Activated T-cell treated with anti-CD3 and anti-CD28 coated beads, Interleukin-2, amount 50 U/mL, for 24 hours (primary cell): Measurements from ENCODE around the gene FNDC1.
"Not testable (repeated sequence)": the region's sequence is repeated elsewhere in the genome, so short reads cannot be mapped to it uniquely, and the experiment has no call there.

Experiments
- DNase-seq: peaks from one replicate; pipeline ENCODE4 v3.0.0-alpha.2; 2020
- H3K27ac Mint-ChIP-seq: 2 replicates; pipeline ENCODE4 v1.8.0; 2020; ENCODE audit warnings: mild to moderate bottlenecking, mixed read lengths
- H3K27me3 Mint-ChIP-seq: 2 replicates; pipeline ENCODE4 v1.8.0; 2020; ENCODE audit warnings: mixed read lengths
- H3K36me3 Mint-ChIP-seq: 2 replicates; pipeline ENCODE4 v1.8.0; 2020; ENCODE audit warnings: low read depth, mixed read lengths
- H3K4me1 Mint-ChIP-seq: 2 replicates; pipeline ENCODE4 v1.8.0; 2020; ENCODE audit warnings: low read depth, mixed read lengths
- H3K4me3 Mint-ChIP-seq: 2 replicates; pipeline ENCODE4 v1.8.0; 2020; ENCODE audit warnings: mild to moderate bottlenecking, moderate library complexity, mixed read lengths
- H3K9me3 Mint-ChIP-seq: 2 replicates; pipeline ENCODE4 v1.8.0; 2020; ENCODE audit warnings: mixed read lengths

Gene FNDC1

GRCh38 chr6:159169193-159169555, at the start of gene FNDC1:
FNDC1 (plus strand) TSS chr6:159169400; CDS start chr6:159169597, 197 bp downstream.
- Mint-ChIP-seq H3K4me1 (peaks cover 15% of the 10 kb centered on the region), H3K27ac (no peak within 1 kb of the TSS), H3K36me3 (no peaks in the 10 kb centered on the region), H3K4me3 (peak within 1 kb of the TSS; percentile 59), H3K9me3 (no peaks in the 10 kb centered on the region), H3K27me3 (peaks cover 85% of the 10 kb centered on the region)
- peak; percentile 68 for DNase-seq

GRCh38 chr6:159119791-159120190, 49.4 kb upstream of the FNDC1 start:
- H3K9me3 Mint-ChIP-seq: no peaks in the 10 kb centered on the region
- H3K4me3 Mint-ChIP-seq: no peak overlapping the region
- H3K27ac Mint-ChIP-seq: no peak overlapping the region
- H3K4me1 Mint-ChIP-seq: no peaks in the 10 kb centered on the region
- no peaks in the 10 kb centered on the region for H3K27me3 Mint-ChIP-seq
- no peaks in the 10 kb centered on the region for H3K36me3 Mint-ChIP-seq
- no peak for DNase-seq

GRCh38 chr6:159121486-159121885, 47.7 kb upstream of the FNDC1 start:
- Mint-ChIP-seq H3K4me3 (no peak overlapping the region), H3K36me3 (no peaks in the 10 kb centered on the region), H3K4me1 (no peaks in the 10 kb centered on the region), H3K27ac (no peak overlapping the region), H3K27me3 (no peaks in the 10 kb centered on the region), H3K9me3 (no peaks in the 10 kb centered on the region)
- no peak for DNase-seq

- Mint-ChIP-seq H3K36me3 (no peaks in the 10 kb centered on the region), H3K4me3 (no peak overlapping the region), H3K27me3 (no peaks in the 10 kb centered on the region), H3K27ac (no peak overlapping the region), H3K9me3 (no peaks in the 10 kb centered on the region), H3K4me1 (no peaks in the 10 kb centered on the region)
- no peak for DNase-seq
These were observed 46.7 kb upstream of the FNDC1 start for GRCh38 chr6:159122453-159122852.

- not testable (repeated sequence) for H3K9me3 Mint-ChIP-seq, H3K36me3 Mint-ChIP-seq, H3K4me3 Mint-ChIP-seq, DNase-seq, H3K27ac Mint-ChIP-seq, H3K4me1 Mint-ChIP-seq, H3K27me3 Mint-ChIP-seq
These were observed 45.4 kb upstream of the FNDC1 start for GRCh38 chr6:159123831-159124230.

GRCh38 chr6:159125014-159125609, 44.1 kb upstream of the FNDC1 start:
- Mint-ChIP-seq H3K4me1 (no peaks in the 10 kb centered on the region), H3K9me3 (no peaks in the 10 kb centered on the region)

DNA sequence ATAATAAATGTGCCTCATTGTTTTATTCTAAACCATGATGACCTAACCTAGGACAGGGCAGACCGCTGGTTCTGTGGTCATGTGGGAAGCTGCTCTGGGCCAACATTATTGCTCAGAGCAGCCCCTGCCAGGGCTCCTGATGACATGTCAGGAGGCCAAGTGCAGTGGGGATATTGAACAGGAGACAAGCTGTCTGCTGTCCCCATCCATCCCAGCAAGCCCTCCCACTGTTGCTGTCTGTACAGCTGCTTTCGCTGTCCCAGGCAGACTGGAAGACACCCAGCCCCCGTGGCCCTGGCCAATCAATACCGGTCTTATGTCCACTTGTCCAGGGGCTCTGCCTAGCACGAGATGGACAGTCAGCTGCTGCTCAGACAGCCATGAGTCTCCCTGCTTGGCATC, 43.2 kb upstream of the FNDC1 start:
- Mint-ChIP-seq H3K4me1 (no peaks in the 10 kb centered on the region), H3K27ac (no peak overlapping the region), H3K27me3 (no peaks in the 10 kb centered on the region), H3K36me3 (no peaks in the 10 kb centered on the region), H3K9me3 (no peaks in the 10 kb centered on the region), H3K4me3 (no peak overlapping the region)
- no peak for DNase-seq

More at GRCh38 chr6:159125014-159125609, 44.1 kb upstream of the FNDC1 start:
- DNase-seq: no peak
- no peak overlapping the region for H3K27ac Mint-ChIP-seq
- no peaks in the 10 kb centered on the region for H3K36me3 Mint-ChIP-seq
- H3K4me3 Mint-ChIP-seq: no peak overlapping the region
- H3K27me3 Mint-ChIP-seq: no peaks in the 10 kb centered on the region

- no peaks in the 10 kb centered on the region for H3K36me3 Mint-ChIP-seq
- no peaks in the 10 kb centered on the region for H3K4me1 Mint-ChIP-seq
- H3K27ac Mint-ChIP-seq: no peak overlapping the region
- H3K27me3 Mint-ChIP-seq: no peaks in the 10 kb centered on the region
- no peak overlapping the region for H3K4me3 Mint-ChIP-seq
- H3K9me3 Mint-ChIP-seq: no peaks in the 10 kb centered on the region
- DNase-seq: no peak
These were observed 42.6 kb upstream of the FNDC1 start for GRCh38 chr6:159126590-159126989.

- H3K4me3 Mint-ChIP-seq: no peak overlapping the region
- H3K27ac Mint-ChIP-seq: no peak overlapping the region
- no peaks in the 10 kb centered on the region for H3K27me3 Mint-ChIP-seq
- H3K4me1 Mint-ChIP-seq: no peaks in the 10 kb centered on the region
- H3K9me3 Mint-ChIP-seq: no peaks in the 10 kb centered on the region
- H3K36me3 Mint-ChIP-seq: no peaks in the 10 kb centered on the region
- DNase-seq: no peak
These were observed 41.5 kb upstream of the FNDC1 start for GRCh38 chr6:159127701-159128100.

- Mint-ChIP-seq H3K27me3 (no peaks in the 10 kb centered on the region), H3K9me3 (no peaks in the 10 kb centered on the region), H3K4me1 (no peaks in the 10 kb centered on the region), H3K36me3 (no peaks in the 10 kb centered on the region), H3K27ac (no peak overlapping the region), H3K4me3 (no peak overlapping the region)
- DNase-seq: no peak
These were observed 40.2 kb upstream of the FNDC1 start for GRCh38 chr6:159128978-159129377.

DNA sequence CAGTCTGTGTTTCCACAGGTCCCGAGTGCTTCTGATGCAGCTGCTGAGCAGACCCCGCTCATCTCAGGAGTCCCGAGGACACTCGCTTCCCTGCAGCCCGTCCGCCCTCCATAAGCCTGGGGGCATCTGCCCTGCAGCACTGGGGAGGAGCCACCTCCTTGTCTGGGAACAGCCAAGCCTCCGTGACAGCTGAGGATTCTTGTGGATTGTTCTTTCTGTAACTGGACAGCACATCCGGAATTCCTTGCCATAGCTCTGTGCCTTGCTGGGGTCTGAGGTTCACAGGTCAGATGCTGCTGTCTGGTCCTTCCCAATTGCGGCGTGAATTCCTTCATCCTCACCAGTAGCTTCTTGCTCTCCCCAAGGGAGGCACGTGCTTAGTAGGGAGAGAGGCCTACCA, 38.4 kb upstream of the FNDC1 start:
- Mint-ChIP-seq H3K9me3 (no peaks in the 10 kb centered on the region), H3K4me3 (no peak overlapping the region), H3K27ac (no peak overlapping the region), H3K36me3 (no peaks in the 10 kb centered on the region), H3K4me1 (peaks cover 3% of the 10 kb centered on the region), H3K27me3 (no peaks in the 10 kb centered on the region)
- no peak for DNase-seq

DNA sequence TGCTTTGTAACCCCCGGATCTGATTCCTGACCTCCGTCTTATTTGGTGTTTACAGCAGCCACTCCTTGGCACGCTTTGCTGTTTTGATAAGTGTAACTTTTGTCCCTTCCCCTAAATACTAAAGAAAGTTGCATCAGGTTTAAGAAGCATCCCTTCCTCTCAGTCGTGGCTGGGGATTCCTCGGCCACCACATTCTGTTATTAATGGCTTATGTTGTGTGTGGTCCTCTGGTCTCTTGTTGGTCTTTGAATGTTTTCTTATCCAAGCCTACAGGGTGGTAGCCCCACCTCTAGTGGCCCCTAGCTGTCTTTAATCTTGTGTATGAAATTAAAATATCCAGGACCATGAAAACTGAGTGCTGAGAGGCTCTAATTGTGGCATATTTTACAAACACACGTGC, 37.5 kb upstream of the FNDC1 start:
- no peaks in the 10 kb centered on the region for H3K9me3 Mint-ChIP-seq
- no peak overlapping the region for H3K4me3 Mint-ChIP-seq
- no peaks in the 10 kb centered on the region for H3K27me3 Mint-ChIP-seq
- no peak for DNase-seq
- no peaks in the 10 kb centered on the region for H3K36me3 Mint-ChIP-seq
- H3K27ac Mint-ChIP-seq: no peak overlapping the region
- H3K4me1 Mint-ChIP-seq: peaks cover 3% of the 10 kb centered on the region

GRCh38 chr6:159132664-159133063, 36.5 kb upstream of the FNDC1 start:
- Mint-ChIP-seq H3K27ac (no peak overlapping the region), H3K9me3 (no peaks in the 10 kb centered on the region), H3K4me3 (no peak overlapping the region), H3K4me1 (peaks cover 3% of the 10 kb centered on the region), H3K27me3 (no peaks in the 10 kb centered on the region), H3K36me3 (no peaks in the 10 kb centered on the region)
- no peak for DNase-seq

DNA sequence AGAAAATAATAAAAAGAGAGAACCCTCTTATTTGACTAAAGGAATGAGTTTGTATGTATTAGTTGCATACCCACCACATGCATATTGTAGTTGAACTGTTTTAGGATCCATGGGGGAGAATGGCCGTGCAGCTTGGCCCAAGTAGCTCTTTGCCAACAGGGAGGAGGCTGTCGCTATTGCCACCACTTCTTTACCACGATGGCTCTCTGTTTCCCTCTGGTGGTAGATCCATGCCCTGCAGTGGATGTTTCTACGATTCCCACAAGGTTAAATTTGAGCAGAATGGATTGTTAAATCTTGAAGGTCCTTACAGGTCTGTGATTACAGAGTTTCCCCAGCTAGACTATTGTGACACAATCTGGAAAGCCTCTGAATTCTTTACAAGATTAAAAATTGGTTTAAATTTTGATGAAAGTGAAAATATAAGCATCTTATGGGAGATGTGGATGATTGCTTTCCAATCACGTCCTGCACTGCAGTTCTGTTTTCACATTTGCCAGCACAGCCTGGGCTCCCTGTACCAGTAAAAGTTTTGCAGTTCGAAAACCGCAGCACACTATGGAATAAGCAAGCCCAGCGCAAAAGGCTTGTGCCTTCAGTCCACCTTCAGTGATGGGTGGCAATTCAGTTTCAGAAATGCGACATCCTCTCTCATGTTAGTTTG, 34.4 kb upstream of the FNDC1 start:
- peaks cover 9% of the 10 kb centered on the region for H3K27me3 Mint-ChIP-seq
- H3K36me3 Mint-ChIP-seq: no peaks in the 10 kb centered on the region
- H3K27ac Mint-ChIP-seq: no peak overlapping the region
- DNase-seq: peak; percentile 80
- H3K4me3 Mint-ChIP-seq: no peak overlapping the region
- H3K9me3 Mint-ChIP-seq: no peaks in the 10 kb centered on the region
- peaks cover 3% of the 10 kb centered on the region for H3K4me1 Mint-ChIP-seq

DNA sequence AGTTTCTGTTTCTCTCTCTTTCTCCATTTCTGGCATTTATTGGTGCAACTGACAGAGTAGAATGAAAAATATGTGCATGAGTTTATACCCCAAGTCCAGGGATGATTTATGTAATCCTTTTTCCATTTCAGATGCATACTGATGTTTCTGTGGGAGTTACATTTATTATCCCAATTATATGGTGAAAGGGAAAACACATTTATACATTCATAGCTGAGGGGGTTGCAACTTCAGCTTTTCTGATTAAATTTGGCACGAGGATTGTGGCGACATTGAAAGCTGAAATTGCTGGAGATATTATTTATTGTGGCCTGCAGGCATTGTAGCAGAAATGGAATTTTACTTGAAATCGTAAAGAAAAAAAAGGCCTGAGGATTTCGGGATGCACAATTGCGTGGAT, 31.5 kb upstream of the FNDC1 start:
- Mint-ChIP-seq H3K27ac (no peak overlapping the region), H3K4me3 (no peak overlapping the region), H3K4me1 (peaks cover 3% of the 10 kb centered on the region), H3K36me3 (no peaks in the 10 kb centered on the region), H3K27me3 (peaks cover 9% of the 10 kb centered on the region), H3K9me3 (no peaks in the 10 kb centered on the region)
- no peak for DNase-seq

- no peaks in the 10 kb centered on the region for H3K4me1 Mint-ChIP-seq
- no peak for DNase-seq
- H3K27ac Mint-ChIP-seq: no peak overlapping the region
- H3K4me3 Mint-ChIP-seq: no peak overlapping the region
- peaks cover 9% of the 10 kb centered on the region for H3K27me3 Mint-ChIP-seq
- H3K9me3 Mint-ChIP-seq: no peaks in the 10 kb centered on the region
- H3K36me3 Mint-ChIP-seq: no peaks in the 10 kb centered on the region
These were observed 26.7 kb upstream of the FNDC1 start for GRCh38 chr6:159142531-159142930.
